Neural cell (in vitro differentiated cells): ENCODE results near the gene NDUFV2. TPM values are rescaled to one million over a fixed set of nuclear protein-coding genes. Genes with fewer than 3 reads are reported as not detected.

Experiments used
- H2AFZ ChIP-seq: fragments of 200-600, 300-800 bp; sonication (generic), shearing (Covaris generic); 2 replicates; pipeline ENCODE4 v1.6.0; 2014; ENCODE audit warnings: low read depth, mild to moderate bottlenecking, antibody characterized with exemption, low read length, moderate library complexity
- H3F3A ChIP-seq: fragments of 200-600 bp; shearing (Covaris generic); 2 replicates; pipeline ENCODE4 v1.6.1; 2016; ENCODE audit warnings: mild to moderate bottlenecking, moderate library complexity, mixed read lengths, antibody characterized with exemption, low read length; ENCODE audit not compliant: insufficient read depth, poor library complexity, severe bottlenecking
- H3K27ac ChIP-seq: fragments of 200-600, 300-800 bp; sonication (generic), shearing (Covaris generic); 2 replicates; pipeline ENCODE4 v1.5.1; 2014; ENCODE audit warnings: mild to moderate bottlenecking, low read length, moderate library complexity
- H3K27me3 ChIP-seq: fragments of 300-800, 200-600 bp; sonication (generic), shearing (Covaris generic); 2 replicates; pipeline ENCODE4 v1.6.0; 2014; ENCODE audit warnings: mild to moderate bottlenecking, low read depth, low read length, moderate library complexity; ENCODE audit not compliant: insufficient read depth
- H3K36me3 ChIP-seq: fragments of 300-800, 200-600 bp; sonication (generic), shearing (Covaris generic); 2 replicates; pipeline ENCODE4 v1.5.1; 2014; ENCODE audit warnings: mild to moderate bottlenecking, antibody characterized with exemption, low read length, moderate library complexity; ENCODE audit not compliant: insufficient read depth
- H3K4me2 ChIP-seq: fragments of 300-800, 200-600 bp; sonication (generic), shearing (Covaris generic); 2 replicates; pipeline ENCODE4 v1.6.0; 2014; ENCODE audit warnings: mild to moderate bottlenecking, low read length
- H3K4me3 ChIP-seq: fragments of 300-800, 200-600 bp; sonication (generic), shearing (Covaris generic); 2 replicates; pipeline ENCODE4 v1.5.1; 2014; ENCODE audit warnings: mild to moderate bottlenecking, low read length, moderate library complexity
- H3K79me2 ChIP-seq: fragments of 200-600 bp; shearing (Covaris generic); replicated peaks from 2 replicates; pipeline ENCODE4 v1.6.0; 2014; ENCODE audit warnings: mild to moderate bottlenecking, low read length, moderate library complexity; ENCODE audit not compliant: insufficient read depth
- H3K9ac ChIP-seq: fragments of 300-800, 200-600 bp; sonication (generic), shearing (Covaris generic); 2 replicates; pipeline ENCODE4 v1.6.1; 2016; ENCODE audit warnings: mild to moderate bottlenecking, low read length, mixed read lengths
- H3K9me2 ChIP-seq: fragments of 200-600 bp; shearing (Covaris generic); 2 replicates; pipeline ENCODE4 v1.6.1; 2016; ENCODE audit warnings: mild to moderate bottlenecking, low read length, mixed read lengths; ENCODE audit not compliant: insufficient read depth
- H3K9me3 ChIP-seq: fragments of 200-600, 300-800 bp; sonication (generic), shearing (Covaris generic); 2 replicates; pipeline ENCODE4 v1.6.1; 2016; ENCODE audit warnings: mild to moderate bottlenecking, mixed run types, low read length, moderate library complexity, mixed read lengths
- H4K20me1 ChIP-seq: fragments of 200-600 bp; shearing (Covaris generic); 2 replicates; pipeline ENCODE4 v1.6.1; 2016; ENCODE audit warnings: mild to moderate bottlenecking, mixed run types; ENCODE audit not compliant: insufficient read depth
- CTCF ChIP-seq: fragments of 450-650 bp; IDR thresholded peaks from 2 replicates; pipeline ENCODE4 v1.5.1; 2014; ENCODE audit warnings: antibody characterized with exemption, mild to moderate bottlenecking, moderate library complexity; ENCODE audit not compliant: poor library complexity, severe bottlenecking
- EP300 ChIP-seq: fragments of 450-650 bp; conservative IDR thresholded peaks from 2 replicates; pipeline ENCODE4 v1.6.1; 2014; ENCODE audit warnings: antibody characterized with exemption, mild to moderate bottlenecking, moderate library complexity; ENCODE audit not compliant: poor library complexity, severe bottlenecking
- EZH2 ChIP-seq: fragments of 200-600, 300-800 bp; shearing (Covaris generic), sonication (generic); IDR thresholded peaks from 2 replicates; pipeline ENCODE4 v1.6.1; 2014; ENCODE audit warnings: antibody characterized with exemption, low read length, borderline replicate concordance, mild to moderate bottlenecking; ENCODE audit not compliant: insufficient read depth, poor library complexity, severe bottlenecking
- MXI1 ChIP-seq: fragments of 450-650 bp; conservative IDR thresholded peaks from 2 replicates; pipeline ENCODE4 v1.6.1; 2014; ENCODE audit warnings: antibody characterized with exemption, mild to moderate bottlenecking; ENCODE audit not compliant: poor library complexity, severe bottlenecking
- POLR2AphosphoS5 ChIP-seq: IDR thresholded peaks from 2 replicates; pipeline ENCODE4 v1.6.1; 2012
- RAD21 ChIP-seq: fragments of 450-650 bp; conservative IDR thresholded peaks from 2 replicates; pipeline ENCODE4 v1.6.1; 2014; ENCODE audit warnings: antibody characterized with exemption, mild to moderate bottlenecking, moderate library complexity
- REST ChIP-seq: IDR thresholded peaks from 2 replicates; pipeline ENCODE4 v1.6.1; 2012; ENCODE audit warnings: borderline replicate concordance
- SMC3 ChIP-seq: fragments of 450-650 bp; conservative IDR thresholded peaks from 2 replicates; pipeline ENCODE4 v1.6.1; 2014; ENCODE audit warnings: antibody characterized with exemption, mild to moderate bottlenecking, moderate library complexity; ENCODE audit not compliant: poor library complexity
- TAF1 ChIP-seq: IDR thresholded peaks from 2 replicates; pipeline ENCODE4 v1.6.1; 2012; ENCODE audit warnings: low read depth
- polyA plus RNA-seq: library from polyadenylated mRNA; depleted of rRNA; stranded (reverse); fragments of >200 nt; gene quantifications from 2 replicates; pipeline ENCODE4 v1.2.3, GENCODE V29; 2014

NDUFV2 gene
- polyA plus RNA-seq, 1 donor from 2014 or later: 285 TPM

- Histone ChIP-seq H3K79me2 (no peaks in the 10 kb centered on the region), H3K9me2 (no peaks in the 10 kb centered on the region), H3F3A (no peaks in the 10 kb centered on the region), H3K4me3 (no peak overlapping the region), H3K4me2 (no peak overlapping the region), H3K27ac (no peak overlapping the region), H3K9ac (no peak overlapping the region), H2AFZ (no peak overlapping the region), H3K36me3 (no peaks in the 10 kb centered on the region), H3K9me3 (peaks cover 5% of the 10 kb centered on the region), H3K27me3 (no peaks in the 10 kb centered on the region), H4K20me1 (no peaks in the 10 kb centered on the region)
- TF ChIP-seq RAD21 (peak; percentile 35), EP300 (no peak), CTCF (peak; percentile 33)
These were observed 47.3 kb upstream of the NDUFV2 start for GRCh38 chr18:9055185-9055584.

- H4K20me1 ChIP-seq: no peaks in the 10 kb centered on the region
- H3K27ac ChIP-seq: no peak overlapping the region
- no peak overlapping the region for H2AFZ ChIP-seq
- H3K79me2 ChIP-seq: no peaks in the 10 kb centered on the region
- no peak overlapping the region for H3K9ac ChIP-seq
- peaks cover 5% of the 10 kb centered on the region for H3K9me3 ChIP-seq
- H3F3A ChIP-seq: no peaks in the 10 kb centered on the region
- TF ChIP-seq TAF1: no peak
- TF ChIP-seq EP300: no peak
- no peak for TF ChIP-seq POLR2AphosphoS5
- no peak for TF ChIP-seq MXI1
- no peak for TF ChIP-seq EZH2
- TF ChIP-seq REST: no peak
- no peak overlapping the region for H3K4me2 ChIP-seq
- H3K36me3 ChIP-seq: no peaks in the 10 kb centered on the region
- no peaks in the 10 kb centered on the region for H3K9me2 ChIP-seq
- H3K4me3 ChIP-seq: no peak overlapping the region
- H3K27me3 ChIP-seq: no peaks in the 10 kb centered on the region
These were observed 46.9 kb upstream of the NDUFV2 start for GRCh38 chr18:9055626-9056025.

- TF ChIP-seq EP300: no peak
- TF ChIP-seq MXI1: no peak
- TF ChIP-seq SMC3: no peak
- TF ChIP-seq POLR2AphosphoS5: no peak
- TF ChIP-seq CTCF: no peak
- TF ChIP-seq RAD21: no peak
- TF ChIP-seq TAF1: no peak
- TF ChIP-seq EZH2: no peak
- no peak for TF ChIP-seq REST
- Histone ChIP-seq H3K79me2 (no peaks in the 10 kb centered on the region), H3F3A (no peaks in the 10 kb centered on the region), H3K9ac (no peak overlapping the region), H3K27me3 (no peaks in the 10 kb centered on the region), H2AFZ (no peak overlapping the region), H3K4me2 (no peak overlapping the region), H3K4me3 (no peak overlapping the region), H3K9me2 (no peaks in the 10 kb centered on the region), H4K20me1 (no peaks in the 10 kb centered on the region), H3K9me3 (peaks cover 5% of the 10 kb centered on the region), H3K27ac (no peak overlapping the region), H3K36me3 (no peaks in the 10 kb centered on the region)
These were observed 44.9 kb upstream of the NDUFV2 start for GRCh38 chr18:9057646-9058045.
